Stimulated activated naive B cell treated with anti-CD40 and anti-IgM and Interleukin-4, amounts not matched to agents 10 μg/mL and 1 μg/mL and 100 μg/mL, for 72 hours (primary cell): ENCODE measurements around the gene BLTP3B.

Experiments used
- ATAC-seq, 2 donors: fragments of 150-1000 bp; cut with Tn5 transposase; replicated peaks; 2 replicates each; pipeline ENCODE4 v1.10.0; 2021; ENCODE audit warnings: moderate library complexity in 1 of 2
- DNase-seq: peaks from one replicate; pipeline ENCODE4 v3.0.0; 2021
- H3K27ac Mint-ChIP-seq: one replicate; pipeline ENCODE4 v1.8.0; 2022; ENCODE audit warnings: mild to moderate bottlenecking, mixed read lengths
- H3K27me3 Mint-ChIP-seq, 2 donors: one replicate each; pipeline ENCODE4 v1.8.0; 2022; ENCODE audit warnings: mixed read lengths in 2 of 2
- H3K36me3 Mint-ChIP-seq, 2 donors: one replicate each; pipeline ENCODE4 v1.8.0; 2022; ENCODE audit warnings: mixed read lengths in 2 of 2, mild to moderate bottlenecking in 1 of 2
- H3K4me1 Mint-ChIP-seq, 2 donors: one replicate each; pipeline ENCODE4 v1.8.0; 2022; ENCODE audit warnings: mixed read lengths in 2 of 2, mild to moderate bottlenecking in 1 of 2
- H3K4me3 Mint-ChIP-seq, 2 donors: one replicate each; pipeline ENCODE4 v1.8.0; 2022; ENCODE audit warnings: mild to moderate bottlenecking in 2 of 2, mixed read lengths in 2 of 2, moderate library complexity in 1 of 2
- H3K9me3 Mint-ChIP-seq, 2 donors: one replicate each; pipeline ENCODE4 v1.8.0; 2022; ENCODE audit warnings: mixed read lengths in 2 of 2, mild to moderate bottlenecking in 1 of 2

The BLTP3B gene

GRCh38 chr12:100170313-100170858, 27.7 kb upstream of the BLTP3B start:
- Mint-ChIP-seq H3K4me3 (no peak overlapping the region), H3K27me3 (no peaks in the 10 kb centered on the region), H3K4me1 (no peaks in the 10 kb centered on the region), H3K27ac (no peak overlapping the region), H3K9me3 (no peaks in the 10 kb centered on the region), H3K36me3 (peaks cover 13 to 18% of the 10 kb centered on the region in 2 donors)
- ATAC-seq (no peak), DNase-seq (no peak)

- H3K9me3 Mint-ChIP-seq: no peaks in the 10 kb centered on the region
- H3K4me1 Mint-ChIP-seq: peaks cover under 1 to 2% of the 10 kb centered on the region in 2 donors
- no peaks in the 10 kb centered on the region for H3K27me3 Mint-ChIP-seq
- no peak overlapping the region for H3K27ac Mint-ChIP-seq
- no peak overlapping the region for H3K4me3 Mint-ChIP-seq
- DNase-seq (no peak), ATAC-seq (no peak)
- H3K36me3 Mint-ChIP-seq: peaks cover 12 to 13% of the 10 kb centered on the region in 2 donors
Observed at GRCh38 chr12:100169345-100169744, 26.7 kb upstream of the BLTP3B start.

GRCh38 chr12:100168562-100168961, 25.9 kb upstream of the BLTP3B start:
- H3K27me3 Mint-ChIP-seq: no peaks in the 10 kb centered on the region
- H3K27ac Mint-ChIP-seq: no peak overlapping the region
- H3K4me1 Mint-ChIP-seq: peaks cover 6 to 10% of the 10 kb centered on the region in 2 donors
- no peaks in the 10 kb centered on the region for H3K9me3 Mint-ChIP-seq
- ATAC-seq: no peak
- peaks cover 12% of the 10 kb centered on the region in 2 donors for H3K36me3 Mint-ChIP-seq
- no peak overlapping the region for H3K4me3 Mint-ChIP-seq
- DNase-seq: no peak

GRCh38 chr12:100166232-100166631, 23.6 kb upstream of the BLTP3B start:
- Mint-ChIP-seq H3K9me3 (no peaks in the 10 kb centered on the region), H3K27me3 (no peaks in the 10 kb centered on the region), H3K4me1 (peaks cover 6 to 11% of the 10 kb centered on the region in 2 donors), H3K27ac (no peak overlapping the region), H3K4me3 (no peak overlapping the region), H3K36me3 (peaks cover 2 to 3% of the 10 kb centered on the region in 2 donors)
- no peak for ATAC-seq
- no peak for DNase-seq

DNA sequence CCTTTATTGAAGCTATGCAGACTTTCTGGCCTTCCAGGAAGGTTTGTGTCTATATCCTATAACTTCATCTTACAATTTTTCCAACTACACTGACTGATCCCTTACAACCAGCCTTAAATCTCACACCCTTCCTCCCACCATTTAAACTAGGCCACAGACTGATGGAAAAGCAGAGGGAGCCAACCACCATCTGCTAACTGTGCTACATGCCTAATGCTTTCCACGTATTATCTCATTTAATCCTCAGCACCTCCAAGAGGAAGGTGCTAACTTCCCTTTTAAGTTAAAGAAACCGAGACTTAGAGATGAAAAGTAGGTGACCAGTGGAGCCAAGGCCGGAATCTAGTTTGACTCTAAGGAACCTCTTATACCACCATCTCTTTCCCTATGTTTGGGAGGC, 22.7 kb upstream of the BLTP3B start:
- Mint-ChIP-seq H3K4me1 (peaks cover 6 to 11% of the 10 kb centered on the region in 2 donors), H3K27ac (no peak overlapping the region), H3K9me3 (no peaks in the 10 kb centered on the region), H3K4me3 (no peak overlapping the region), H3K36me3 (peaks cover 2 to 3% of the 10 kb centered on the region in 2 donors), H3K27me3 (no peaks in the 10 kb centered on the region)
- no peak for DNase-seq
- ATAC-seq: no peak

- H3K36me3 Mint-ChIP-seq: peaks cover 2 to 3% of the 10 kb centered on the region in 2 donors
- peak; percentile 17 to 25 for ATAC-seq
- H3K27me3 Mint-ChIP-seq: no peaks in the 10 kb centered on the region
- H3K4me1 Mint-ChIP-seq: peaks cover 6 to 11% of the 10 kb centered on the region in 2 donors
- no peaks in the 10 kb centered on the region for H3K9me3 Mint-ChIP-seq
- H3K4me3 Mint-ChIP-seq: peak overlapping the region; percentile 70 to 72
- peak overlapping the region; percentile 20 for H3K27ac Mint-ChIP-seq
- no peak for DNase-seq
Observed at GRCh38 chr12:100164153-100164704, 21.6 kb upstream of the BLTP3B start.

- Mint-ChIP-seq H3K27ac (peak overlapping the region; percentile 20), H3K4me1 (peaks cover 6 to 11% of the 10 kb centered on the region in 2 donors), H3K27me3 (no peaks in the 10 kb centered on the region), H3K36me3 (peaks cover 2 to 3% of the 10 kb centered on the region in 2 donors), H3K4me3 (peak overlapping the region; percentile 70 to 72), H3K9me3 (no peaks in the 10 kb centered on the region)
- peak; percentile 100 for ATAC-seq
- DNase-seq: peak; percentile 64
Observed at GRCh38 chr12:100163416-100164152, 20.9 kb upstream of the BLTP3B start.

DNA sequence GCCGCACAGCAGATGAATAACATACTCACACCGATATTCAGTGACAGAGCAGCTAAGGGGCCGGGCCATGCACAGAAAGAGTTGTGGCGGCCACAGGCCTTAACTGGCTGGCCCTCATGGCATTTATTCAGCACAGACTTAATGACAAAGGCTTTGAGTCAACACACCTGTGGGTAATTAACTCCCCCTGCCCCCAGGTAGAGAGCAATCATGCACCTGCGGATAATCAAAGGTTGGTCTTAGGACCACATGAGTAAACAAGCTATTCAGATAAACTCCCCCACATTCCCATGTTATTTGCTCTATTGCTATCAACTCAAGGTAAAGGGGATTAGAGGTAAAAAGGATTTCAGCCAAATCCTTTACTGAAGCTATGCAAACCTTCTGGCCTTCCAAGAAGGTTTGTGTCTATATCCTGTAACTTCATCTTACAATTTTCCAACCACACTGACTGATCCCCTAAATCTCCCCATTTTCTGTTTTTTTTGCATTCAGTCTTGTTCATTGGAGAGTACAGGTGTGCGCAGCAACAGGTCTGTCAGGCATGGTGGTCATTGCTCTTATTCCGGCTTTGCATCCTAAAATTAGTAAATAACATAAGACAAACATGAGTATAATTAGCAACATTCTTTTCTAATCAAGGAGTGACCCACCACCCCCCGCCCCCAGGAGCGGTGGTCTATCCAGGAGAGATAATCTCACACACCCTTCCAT, 16.9 kb upstream of the BLTP3B start:
- no peak for ATAC-seq
- no peak overlapping the region for H3K4me3 Mint-ChIP-seq
- H3K27me3 Mint-ChIP-seq: no peaks in the 10 kb centered on the region
- H3K9me3 Mint-ChIP-seq: no peaks in the 10 kb centered on the region
- H3K36me3 Mint-ChIP-seq: peaks cover 6 to 7% of the 10 kb centered on the region in 2 donors
- no peak for DNase-seq
- peaks cover 9 to 16% of the 10 kb centered on the region in 2 donors for H3K4me1 Mint-ChIP-seq
- H3K27ac Mint-ChIP-seq: no peak overlapping the region

GRCh38 chr12:100158535-100158934, 15.9 kb upstream of the BLTP3B start:
- ATAC-seq (no peak), DNase-seq (no peak)
- H3K27ac Mint-ChIP-seq: no peak overlapping the region
- H3K9me3 Mint-ChIP-seq: no peaks in the 10 kb centered on the region
- H3K36me3 Mint-ChIP-seq: peaks cover 6 to 8% of the 10 kb centered on the region in 2 donors
- H3K27me3 Mint-ChIP-seq: no peaks in the 10 kb centered on the region
- peaks cover 3 to 9% of the 10 kb centered on the region in 2 donors for H3K4me1 Mint-ChIP-seq
- no peak overlapping the region for H3K4me3 Mint-ChIP-seq

DNA sequence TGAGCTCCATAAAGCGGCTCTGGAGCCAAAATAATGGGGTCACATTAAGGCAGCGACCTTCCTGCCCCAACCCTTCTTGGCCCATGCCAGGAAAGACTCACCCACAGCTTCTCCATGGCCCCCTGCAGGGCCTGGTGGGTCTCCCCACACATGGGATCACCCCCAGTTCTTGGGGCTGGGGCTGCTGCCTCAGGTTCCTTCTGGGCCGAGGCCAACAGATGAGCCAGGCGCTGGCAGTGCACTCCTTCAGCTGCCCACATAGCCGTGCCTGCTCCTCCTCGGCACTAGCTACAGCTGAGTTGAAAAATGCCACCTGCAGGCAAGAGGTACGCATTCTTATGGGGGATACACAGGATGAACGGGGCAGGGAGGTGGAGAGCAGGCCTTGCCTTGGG, 14.8 kb upstream of the BLTP3B start:
- DNase-seq (no peak), ATAC-seq (no peak)
- Mint-ChIP-seq H3K9me3 (no peaks in the 10 kb centered on the region), H3K36me3 (peaks cover 6 to 8% of the 10 kb centered on the region in 2 donors), H3K4me1 (peaks cover 3 to 8% of the 10 kb centered on the region in 2 donors), H3K4me3 (no peak overlapping the region), H3K27ac (no peak overlapping the region), H3K27me3 (no peaks in the 10 kb centered on the region)

DNA sequence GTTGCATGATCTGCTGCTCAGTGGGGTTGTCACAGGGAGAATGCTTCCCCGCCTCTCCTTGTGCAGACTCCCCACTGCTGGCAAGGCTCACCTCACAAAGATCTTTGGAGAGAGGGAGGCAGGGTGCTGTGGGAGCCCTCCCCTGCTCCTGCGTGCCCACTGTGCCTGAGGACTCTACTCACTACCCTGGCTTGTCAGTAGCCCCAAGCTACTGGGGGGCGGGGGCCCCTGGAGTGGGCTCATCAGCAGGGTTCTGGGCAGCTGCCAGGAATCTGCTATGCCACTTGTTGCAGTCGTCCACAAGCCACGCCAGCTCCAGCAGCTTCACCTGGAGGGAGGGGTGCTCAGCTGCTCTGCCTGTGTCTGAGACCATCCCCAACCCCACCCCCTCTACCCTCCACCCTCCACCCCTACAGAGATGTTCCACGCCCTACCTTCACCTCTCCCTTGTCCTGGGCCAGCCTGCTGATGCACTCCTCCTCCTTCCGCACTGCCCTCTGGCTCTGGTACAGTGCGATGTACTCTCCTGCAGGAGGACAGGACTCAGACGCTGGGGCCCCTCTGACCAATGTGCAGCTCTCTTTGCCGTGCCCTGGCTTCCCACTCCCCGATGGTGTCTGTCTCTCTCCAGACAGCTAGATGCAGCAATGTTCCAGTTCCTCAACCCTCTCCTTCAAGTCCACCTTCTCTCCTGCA, 14.2 kb upstream of the BLTP3B start:
- Mint-ChIP-seq H3K4me1 (peaks cover 3 to 8% of the 10 kb centered on the region in 2 donors), H3K27me3 (no peaks in the 10 kb centered on the region), H3K27ac (no peak overlapping the region), H3K4me3 (no peak overlapping the region), H3K9me3 (no peaks in the 10 kb centered on the region), H3K36me3 (peaks cover 6 to 9% of the 10 kb centered on the region in 2 donors)
- ATAC-seq (no peak), DNase-seq (no peak)

- H3K27ac Mint-ChIP-seq: no peak overlapping the region
- peaks cover 6 to 11% of the 10 kb centered on the region in 2 donors for H3K36me3 Mint-ChIP-seq
- DNase-seq: peak; percentile 40
- H3K9me3 Mint-ChIP-seq: no peaks in the 10 kb centered on the region
- H3K27me3 Mint-ChIP-seq: no peaks in the 10 kb centered on the region
- peak; percentile 76 to 79 for ATAC-seq
- no peak overlapping the region for H3K4me3 Mint-ChIP-seq
- H3K4me1 Mint-ChIP-seq: peaks cover 3 to 8% of the 10 kb centered on the region in 2 donors
Observed at GRCh38 chr12:100154474-100155247, 12.0 kb upstream of the BLTP3B start.

DNA sequence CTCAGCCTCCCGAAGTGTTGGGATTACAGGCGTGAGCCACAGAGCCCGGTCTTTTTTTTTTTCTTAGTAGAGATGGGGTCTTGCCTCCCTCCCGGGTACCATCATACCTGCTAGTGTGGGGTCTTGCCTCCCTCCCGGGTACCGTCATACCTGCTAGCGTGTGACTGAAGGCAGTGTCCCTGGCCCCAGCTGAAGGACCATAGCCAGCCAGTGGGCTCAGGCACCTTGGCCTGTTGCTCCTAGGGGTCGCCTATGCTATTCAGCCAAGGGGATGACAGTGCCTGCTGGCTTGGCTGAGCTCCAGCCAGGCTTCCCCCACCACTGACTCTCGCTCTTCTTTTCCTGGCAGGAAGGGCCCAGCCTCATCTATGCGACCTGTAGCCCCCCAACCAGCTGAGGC, 10.5 kb upstream of the BLTP3B start:
- DNase-seq (no peak), ATAC-seq (no peak)
- H3K27ac Mint-ChIP-seq: no peak overlapping the region
- peaks cover 3 to 8% of the 10 kb centered on the region in 2 donors for H3K4me1 Mint-ChIP-seq
- H3K27me3 Mint-ChIP-seq: no peaks in the 10 kb centered on the region
- no peaks in the 10 kb centered on the region for H3K9me3 Mint-ChIP-seq
- H3K4me3 Mint-ChIP-seq: no peak overlapping the region
- H3K36me3 Mint-ChIP-seq: peaks cover 6 to 12% of the 10 kb centered on the region in 2 donors
